ENCODE data around the gene TADA3.
"Not testable (repeated sequence)": the region's sequence is repeated elsewhere in the genome, so short reads cannot be mapped to it uniquely, and the experiment has no call there.

The TADA3 gene

GRCh38 chr3:9783954-9784353 is 8.3 kb downstream of the TADA3 start:
- DNase-seq (ENCODE audit: low read depth), result no peak

GRCh38 chr3:9782770-9783169 is 9.5 kb downstream of the TADA3 start:
- DNase-seq (ENCODE audit: low read depth), result no peak

- no peak for DNase-seq (ENCODE audit: low read depth)
Measured at GRCh38 chr3:9781978-9782603, 10.2 kb downstream of the TADA3 start.

DNA sequence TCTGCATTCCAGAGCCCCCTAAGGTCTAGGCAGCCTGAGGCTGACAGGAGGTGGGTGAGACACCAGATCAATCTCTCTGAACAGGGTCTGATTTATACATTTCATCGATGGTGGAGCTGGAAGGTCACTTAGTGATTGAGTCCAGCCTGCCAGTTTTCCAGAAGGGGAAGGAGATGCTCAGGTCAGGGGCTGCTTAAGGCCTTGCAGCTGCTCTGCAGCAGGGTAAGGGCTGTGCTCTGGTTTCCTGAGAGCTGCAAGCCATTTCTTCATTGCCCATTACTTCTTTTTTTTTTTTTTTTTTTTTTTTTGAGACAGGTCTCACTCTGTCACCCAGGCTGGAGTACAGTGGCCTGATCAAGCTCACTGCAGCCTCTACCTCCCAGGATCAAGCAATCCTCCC is 10.7 kb downstream of the TADA3 start:
- no peak for DNase-seq (ENCODE audit: low read depth)

GRCh38 chr3:9780910-9781309 is 11.4 kb downstream of the TADA3 start:
- DNase-seq (ENCODE audit: low read depth), result no peak

GRCh38 chr3:9780458-9780812 is 11.8 kb downstream of the TADA3 start:
- no peak for DNase-seq (ENCODE audit: low read depth)

- DNase-seq (ENCODE audit: low read depth), result peak; percentile 14
Measured at GRCh38 chr3:9779721-9780457, 12.4 kb downstream of the TADA3 start.

DNA sequence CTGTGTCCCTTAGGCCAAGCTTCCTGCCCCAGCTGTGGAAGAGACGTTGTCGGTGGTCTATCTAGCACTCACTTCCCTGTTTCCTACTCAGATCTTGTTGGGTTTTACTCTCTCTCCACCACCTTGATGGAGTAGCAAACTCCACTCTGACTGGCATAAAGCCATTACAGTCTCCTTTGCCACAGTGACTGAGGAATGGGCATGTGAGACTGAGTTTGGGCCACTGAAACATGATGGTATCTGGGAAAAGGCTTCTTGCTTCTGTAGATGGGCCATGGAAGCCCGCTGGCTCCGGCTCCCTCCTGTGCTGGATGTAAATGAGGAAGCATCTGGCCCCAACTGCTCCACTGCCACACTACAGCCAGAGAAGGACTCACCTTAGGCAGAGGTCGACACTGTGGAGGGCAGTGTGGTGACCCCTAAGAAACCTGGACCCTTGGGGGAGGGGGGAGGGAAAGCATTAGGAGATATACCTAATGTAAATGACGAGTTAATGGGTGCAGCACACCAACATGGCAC is 13.1 kb downstream of the TADA3 start:
- DNase-seq (ENCODE audit: low read depth), result no peak

GRCh38 chr3:9778143-9779074 is 13.9 kb downstream of the TADA3 start:
- DNase-seq (ENCODE audit: low read depth), result peak; percentile 38

- no peak for DNase-seq (ENCODE audit: low read depth)
Measured at GRCh38 chr3:9777694-9778021, 14.6 kb downstream of the TADA3 start.

- no peak for DNase-seq (ENCODE audit: low read depth)
Measured at GRCh38 chr3:9776896-9777693, 15.2 kb downstream of the TADA3 start.

- not testable (repeated sequence) for DNase-seq (ENCODE audit: low read depth)
Measured at GRCh38 chr3:9771007-9771406, 21.3 kb downstream of the TADA3 start.

DNA sequence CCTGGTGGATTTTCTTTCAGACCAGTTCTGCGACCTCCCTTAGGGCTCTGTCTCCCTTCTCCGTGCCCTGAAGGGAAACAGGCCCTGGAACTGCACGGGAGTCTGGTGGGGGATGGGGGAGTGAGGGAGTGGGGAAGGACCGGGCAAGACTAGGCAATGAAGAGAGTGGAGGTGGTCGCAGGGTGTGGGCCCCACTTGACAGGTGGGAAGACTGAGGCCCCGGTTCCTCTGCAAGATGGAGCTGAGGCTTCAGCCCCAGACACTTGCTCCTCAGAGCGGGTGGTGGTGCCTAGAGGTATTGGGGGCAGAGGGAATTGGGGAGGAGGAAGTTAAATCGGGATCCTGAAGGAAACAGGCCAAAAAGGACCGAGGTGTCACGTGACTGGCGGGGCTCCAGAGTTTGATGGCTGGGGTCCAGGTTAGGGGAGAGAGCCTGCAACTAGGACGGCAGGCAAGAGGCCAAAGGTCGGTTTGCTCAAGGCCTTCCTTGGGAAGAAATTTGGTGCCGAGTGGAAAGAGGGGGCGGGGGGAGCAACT is 21.9 kb downstream of the TADA3 start:
- no peak for DNase-seq (ENCODE audit: low read depth)

DNA sequence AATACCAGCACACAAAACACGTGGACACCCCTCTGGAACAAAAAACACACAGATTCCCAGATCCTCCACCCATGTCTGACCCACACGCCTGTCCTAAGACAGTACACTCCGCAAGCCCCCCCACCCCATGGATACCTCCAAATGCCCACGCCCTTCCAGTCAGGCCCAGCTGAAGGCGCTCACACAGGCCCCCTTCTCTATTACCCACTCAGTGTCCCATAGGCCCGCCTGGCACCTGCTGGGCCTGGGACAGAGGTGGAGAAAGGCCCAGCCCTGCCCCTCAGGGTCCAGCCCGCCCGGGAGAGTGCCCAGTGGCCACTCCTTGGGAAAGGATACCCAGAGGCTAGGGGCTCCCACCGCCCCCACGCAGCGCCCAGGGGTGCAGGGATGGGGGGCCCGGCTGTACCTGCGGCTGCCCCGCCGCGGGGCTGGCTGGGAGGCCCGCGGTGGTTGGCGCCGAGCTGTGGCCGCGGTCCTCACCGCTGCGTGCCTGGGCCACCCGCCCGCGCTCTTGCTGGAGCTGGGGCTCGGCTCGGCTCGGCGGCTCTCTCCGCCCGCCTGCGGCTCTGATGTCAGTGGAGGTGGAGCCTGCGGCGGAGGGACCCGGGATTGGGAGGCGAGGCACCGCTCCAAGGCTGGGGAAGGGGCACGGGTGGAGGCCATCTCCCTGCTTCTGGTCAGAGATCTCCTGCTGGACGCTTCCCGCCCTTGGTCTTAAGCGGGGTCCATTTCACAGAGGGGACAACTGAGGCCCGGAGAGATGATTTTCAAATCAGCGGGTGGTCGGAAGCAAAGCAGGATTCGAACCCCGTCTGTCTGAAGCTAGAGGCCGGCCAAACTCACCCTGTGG is 22.6 kb downstream of the TADA3 start, which contains the start of gene CAMK1:
Gene CAMK1, minus strand, starts transcription at position 522 of the 850 bp plus-strand sequence. CDS start 2,198 bp downstream, outside the sequence.
- DNase-seq (ENCODE audit: low read depth), result no peak

DNA sequence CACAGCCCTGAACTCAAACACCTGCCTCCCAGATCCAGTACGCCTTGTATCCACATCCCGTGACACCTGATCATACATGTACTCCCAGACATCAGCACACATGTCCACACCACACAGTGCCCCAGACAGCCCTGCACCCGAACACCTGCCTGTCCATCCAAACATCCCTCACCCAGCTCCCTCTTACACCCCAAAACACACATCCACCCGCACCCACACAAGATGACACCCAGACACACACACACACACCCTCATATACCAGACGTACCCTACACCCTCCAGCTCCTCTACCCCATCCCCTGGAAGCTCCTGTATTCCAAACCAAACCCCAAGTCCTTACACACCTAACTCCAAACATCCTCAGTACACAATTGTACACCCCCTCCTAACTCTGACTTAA is 23.3 kb downstream of the TADA3 start:
- no peak for DNase-seq (ENCODE audit: low read depth)

- DNase-seq (ENCODE audit: low read depth), result no peak
Measured at GRCh38 chr3:9768141-9768775, 24.0 kb downstream of the TADA3 start.

DNA sequence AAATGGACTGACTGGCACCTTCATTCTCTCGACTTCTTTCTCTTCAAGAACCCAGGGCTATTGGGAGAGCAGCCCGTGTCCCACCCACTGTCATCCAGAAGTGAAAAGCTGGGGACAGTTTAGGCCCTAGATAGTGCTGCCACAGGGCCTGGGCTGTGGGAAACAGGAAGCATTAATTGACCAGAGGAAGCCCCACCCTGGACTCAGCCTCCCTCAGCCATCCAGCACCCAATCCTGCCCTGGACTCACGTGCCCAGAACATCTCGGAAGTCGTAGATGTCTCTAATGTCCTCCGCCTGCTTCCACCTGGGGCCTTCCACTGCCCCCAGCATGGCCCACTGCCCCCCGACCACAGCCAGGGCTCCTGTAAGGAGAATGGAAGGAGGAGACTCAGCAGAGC is 24.9 kb downstream of the TADA3 start:
- DNase-seq (ENCODE audit: low read depth), result no peak

- no peak for DNase-seq (ENCODE audit: low read depth)
Measured at GRCh38 chr3:9765865-9766264, 26.4 kb downstream of the TADA3 start.

DNA sequence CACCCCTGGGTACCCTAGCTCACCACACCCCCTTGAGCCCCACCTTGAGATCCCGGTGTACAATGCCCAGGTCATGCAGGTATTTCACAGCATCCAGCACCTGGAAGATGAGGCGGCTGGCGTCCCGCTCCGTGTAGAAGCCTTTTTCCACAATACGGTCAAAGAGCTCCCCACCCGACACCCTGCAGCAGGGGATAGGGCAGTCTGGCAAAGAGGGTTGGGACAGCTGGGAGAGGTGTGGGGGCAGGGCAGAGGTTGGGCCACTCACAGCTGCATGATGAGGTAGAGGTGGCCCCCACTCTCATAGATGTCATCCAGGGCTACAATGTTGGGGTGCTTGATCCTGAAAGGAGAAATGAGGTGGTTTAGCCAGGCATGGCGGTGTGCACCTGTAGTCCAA is 29.4 kb downstream of the TADA3 start:
- DNase-seq (ENCODE audit: low read depth), result no peak

GRCh38 chr3:9761919-9762318 is 30.4 kb downstream of the TADA3 start:
- DNase-seq (ENCODE audit: low read depth), result no peak
